ENCODE data around the gene THYN1.

DNA sequence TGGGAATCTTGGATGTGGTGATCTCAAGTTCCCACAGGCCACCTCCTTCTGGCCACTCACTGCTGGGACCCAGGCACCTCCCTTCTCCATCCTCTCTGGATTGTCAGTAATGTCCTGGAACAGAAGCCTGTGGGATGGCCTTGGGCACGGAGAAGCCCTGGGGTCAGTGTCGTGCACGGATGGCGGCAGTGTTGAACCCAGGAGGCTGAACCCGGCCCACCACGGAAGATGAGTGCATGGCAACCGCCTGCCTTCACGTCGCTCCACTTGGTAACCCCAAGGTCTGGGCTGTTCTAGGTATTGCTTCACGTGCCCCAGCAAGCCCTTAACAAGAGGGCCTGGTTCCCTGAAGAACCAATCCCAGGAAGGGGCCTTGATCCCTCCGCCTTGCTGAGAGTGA is 7.1 kb downstream of the THYN1 start:
- TF ChIP-seq, protein P1, sequence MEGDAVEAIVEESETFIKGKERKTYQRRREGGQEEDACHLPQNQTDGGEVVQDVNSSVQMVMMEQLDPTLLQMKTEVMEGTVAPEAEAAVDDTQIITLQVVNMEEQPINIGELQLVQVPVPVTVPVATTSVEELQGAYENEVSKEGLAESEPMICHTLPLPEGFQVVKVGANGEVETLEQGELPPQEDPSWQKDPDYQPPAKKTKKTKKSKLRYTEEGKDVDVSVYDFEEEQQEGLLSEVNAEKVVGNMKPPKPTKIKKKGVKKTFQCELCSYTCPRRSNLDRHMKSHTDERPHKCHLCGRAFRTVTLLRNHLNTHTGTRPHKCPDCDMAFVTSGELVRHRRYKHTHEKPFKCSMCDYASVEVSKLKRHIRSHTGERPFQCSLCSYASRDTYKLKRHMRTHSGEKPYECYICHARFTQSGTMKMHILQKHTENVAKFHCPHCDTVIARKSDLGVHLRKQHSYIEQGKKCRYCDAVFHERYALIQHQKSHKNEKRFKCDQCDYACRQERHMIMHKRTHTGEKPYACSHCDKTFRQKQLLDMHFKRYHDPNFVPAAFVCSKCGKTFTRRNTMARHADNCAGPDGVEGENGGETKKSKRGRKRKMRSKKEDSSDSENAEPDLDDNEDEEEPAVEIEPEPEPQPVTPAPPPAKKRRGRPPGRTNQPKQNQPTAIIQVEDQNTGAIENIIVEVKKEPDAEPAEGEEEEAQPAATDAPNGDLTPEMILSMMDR (IDR thresholded peaks at IDR 0.05), result no peak
- TF ChIP-seq POLR2A (IDR thresholded peaks at IDR 0.05), result no peak

Data from Peyer's patch (tissue), 4 donors.